Astrocyte of the spinal cord (primary cell): ENCODE results near the gene ATP7B.

Source experiments
- DNase-seq: peaks from one replicate; pipeline ENCODE4 v3.0.0; 2011; ENCODE audit warnings: low read depth, low spot score
- H3K4me3 ChIP-seq: 2 replicates; pipeline ENCODE4 v1.5.1; 2011; ENCODE audit warnings: low read depth, mild to moderate bottlenecking, low read length, moderate library complexity
- in situ Hi-C: cut with HindIII; loops from 2 replicates; pipeline ENCODE4 v1.10.0; 2017; ENCODE audit warnings: low sequenced_read_pairs
- TF ChIP-seq, protein P1 (sequence below): IDR thresholded peaks from 2 replicates; pipeline ENCODE4 v1.5.1; 2012; ENCODE audit warnings: low read depth, mild to moderate bottlenecking, low read length, inconsistent platforms

ATP7B gene

GRCh38 chr13:51981355-51981754 is 29.9 kb downstream of the ATP7B start:
- in situ Hi-C loops = no loop called here
- DNase-seq = no peak
- TF ChIP-seq, protein P1, sequence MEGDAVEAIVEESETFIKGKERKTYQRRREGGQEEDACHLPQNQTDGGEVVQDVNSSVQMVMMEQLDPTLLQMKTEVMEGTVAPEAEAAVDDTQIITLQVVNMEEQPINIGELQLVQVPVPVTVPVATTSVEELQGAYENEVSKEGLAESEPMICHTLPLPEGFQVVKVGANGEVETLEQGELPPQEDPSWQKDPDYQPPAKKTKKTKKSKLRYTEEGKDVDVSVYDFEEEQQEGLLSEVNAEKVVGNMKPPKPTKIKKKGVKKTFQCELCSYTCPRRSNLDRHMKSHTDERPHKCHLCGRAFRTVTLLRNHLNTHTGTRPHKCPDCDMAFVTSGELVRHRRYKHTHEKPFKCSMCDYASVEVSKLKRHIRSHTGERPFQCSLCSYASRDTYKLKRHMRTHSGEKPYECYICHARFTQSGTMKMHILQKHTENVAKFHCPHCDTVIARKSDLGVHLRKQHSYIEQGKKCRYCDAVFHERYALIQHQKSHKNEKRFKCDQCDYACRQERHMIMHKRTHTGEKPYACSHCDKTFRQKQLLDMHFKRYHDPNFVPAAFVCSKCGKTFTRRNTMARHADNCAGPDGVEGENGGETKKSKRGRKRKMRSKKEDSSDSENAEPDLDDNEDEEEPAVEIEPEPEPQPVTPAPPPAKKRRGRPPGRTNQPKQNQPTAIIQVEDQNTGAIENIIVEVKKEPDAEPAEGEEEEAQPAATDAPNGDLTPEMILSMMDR = no peak
- no peak overlapping the region for H3K4me3 ChIP-seq

- TF ChIP-seq, protein P1 = no peak
- DNase-seq = no peak
- in situ Hi-C loops = no loop called here
- no peak overlapping the region for H3K4me3 ChIP-seq
Measured at GRCh38 chr13:51980908-51981307, 30.3 kb downstream of the ATP7B start.

DNA sequence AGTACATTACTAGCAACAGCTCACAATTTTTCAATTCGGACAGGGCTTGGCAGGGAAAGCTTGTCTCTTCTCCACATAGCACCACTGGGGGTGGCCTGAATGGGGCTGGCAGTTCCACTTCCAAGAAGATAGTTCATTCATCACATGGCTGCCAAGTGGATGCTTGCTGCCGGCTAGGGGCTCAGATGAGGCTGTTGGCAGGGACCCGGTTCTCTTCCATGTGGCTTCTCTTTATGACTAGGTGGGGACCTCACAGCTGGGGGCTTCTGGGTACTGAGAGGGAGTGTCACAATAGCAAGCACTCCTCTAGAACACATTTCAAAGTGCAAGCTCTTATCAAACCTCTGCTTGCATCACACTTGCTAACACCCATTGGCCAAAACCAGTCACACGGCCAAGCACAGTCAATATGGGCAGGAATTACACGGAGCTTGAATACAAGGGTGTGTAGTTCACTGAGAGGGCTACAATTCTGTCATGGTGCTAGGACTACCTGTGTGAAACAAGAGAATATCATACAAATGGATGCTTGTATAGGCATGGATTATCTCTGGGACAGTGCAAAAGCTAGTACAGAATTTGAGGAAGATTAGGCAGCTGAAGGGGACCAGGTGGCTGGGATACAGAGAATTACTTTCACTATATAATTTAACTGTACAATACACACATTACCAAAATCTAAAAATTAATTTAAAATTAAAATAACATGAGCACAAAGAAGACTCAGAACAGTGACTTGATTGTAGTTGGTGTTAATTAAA is 32.3 kb downstream of the ATP7B start:
- in situ Hi-C loops = no loop called here
- no peak overlapping the region for H3K4me3 ChIP-seq
- DNase-seq = no peak
- TF ChIP-seq, protein P1 = no peak

- no peak for DNase-seq
- no peak overlapping the region for H3K4me3 ChIP-seq
- TF ChIP-seq, protein P1 = no peak
- in situ Hi-C loops = no loop called here
Measured at GRCh38 chr13:51977625-51978024, 33.6 kb downstream of the ATP7B start.

GRCh38 chr13:51976890-51977289 is 34.4 kb downstream of the ATP7B start:
- no peak overlapping the region for H3K4me3 ChIP-seq
- TF ChIP-seq, protein P1 = no peak
- in situ Hi-C loops = no loop called here
- DNase-seq = no peak

DNA sequence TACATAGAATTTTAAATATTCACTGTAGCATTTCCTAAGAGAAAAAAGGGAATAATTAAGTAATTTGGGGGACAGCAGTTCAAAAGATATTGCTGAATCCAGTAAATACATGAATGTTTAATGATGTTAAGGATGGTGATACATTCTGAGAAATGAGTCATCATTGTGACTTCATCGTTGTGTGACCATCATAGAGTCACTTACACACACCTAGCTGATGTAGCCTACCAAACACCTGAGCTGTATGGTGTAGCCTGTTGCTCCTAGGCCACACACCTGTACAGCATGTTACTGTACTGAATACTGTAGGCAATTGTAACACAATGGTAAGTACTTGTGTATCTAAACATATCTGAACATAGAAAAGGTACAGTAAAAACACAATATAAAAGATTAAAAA is 34.8 kb downstream of the ATP7B start:
- in situ Hi-C loops = no loop called here
- TF ChIP-seq, protein P1 = no peak
- H3K4me3 ChIP-seq = no peak overlapping the region
- DNase-seq = no peak
